GM13977 (cell line): Measurements from ENCODE around the gene CST3.

Experiments used
- DNase-seq: peaks from one replicate; pipeline ENCODE4 v3.0.0; 2012; ENCODE audit warnings: low spot score
- in situ Hi-C: fragments of 300-500 bp; cut with MboI; formaldehyde crosslinking; loops from one replicate; pipeline ENCODE4 v1.12.0; 2022; ENCODE audit warnings: low sequenced_read_pairs, low pct_unique_long_range_greater_than_20kb, mixed read lengths, inconsistent platforms; ENCODE audit not compliant: unreplicated experiment
- TF ChIP-seq, protein P1 (sequence below): IDR thresholded peaks from 2 replicates; pipeline ENCODE4 v1.5.1; 2012; ENCODE audit warnings: mild to moderate bottlenecking, control low read depth; ENCODE audit not compliant: insufficient read depth; ENCODE audit errors: extremely low read depth, missing control alignments

The CST3 gene

DNA sequence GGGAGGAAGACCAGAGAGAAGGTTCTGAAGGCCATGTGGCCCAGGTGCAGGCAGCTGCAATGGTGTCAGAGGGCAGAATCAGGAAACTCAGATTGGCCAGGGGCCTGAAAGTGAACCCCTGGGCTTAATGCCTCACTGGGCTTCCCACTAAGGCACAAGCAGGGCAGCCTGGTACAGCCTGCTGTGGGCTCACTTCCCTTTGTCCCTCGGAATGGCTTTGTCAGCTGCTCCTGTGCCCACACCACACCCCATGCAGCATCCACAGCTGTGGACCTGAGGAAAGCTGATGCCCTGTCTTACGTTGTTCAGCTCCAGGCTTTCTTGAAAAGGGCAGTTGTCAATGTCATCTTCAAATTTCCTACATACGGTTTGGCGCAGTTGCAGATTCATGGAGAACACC is 34.4 kb downstream of the CST3 start:
- TF ChIP-seq, protein P1, sequence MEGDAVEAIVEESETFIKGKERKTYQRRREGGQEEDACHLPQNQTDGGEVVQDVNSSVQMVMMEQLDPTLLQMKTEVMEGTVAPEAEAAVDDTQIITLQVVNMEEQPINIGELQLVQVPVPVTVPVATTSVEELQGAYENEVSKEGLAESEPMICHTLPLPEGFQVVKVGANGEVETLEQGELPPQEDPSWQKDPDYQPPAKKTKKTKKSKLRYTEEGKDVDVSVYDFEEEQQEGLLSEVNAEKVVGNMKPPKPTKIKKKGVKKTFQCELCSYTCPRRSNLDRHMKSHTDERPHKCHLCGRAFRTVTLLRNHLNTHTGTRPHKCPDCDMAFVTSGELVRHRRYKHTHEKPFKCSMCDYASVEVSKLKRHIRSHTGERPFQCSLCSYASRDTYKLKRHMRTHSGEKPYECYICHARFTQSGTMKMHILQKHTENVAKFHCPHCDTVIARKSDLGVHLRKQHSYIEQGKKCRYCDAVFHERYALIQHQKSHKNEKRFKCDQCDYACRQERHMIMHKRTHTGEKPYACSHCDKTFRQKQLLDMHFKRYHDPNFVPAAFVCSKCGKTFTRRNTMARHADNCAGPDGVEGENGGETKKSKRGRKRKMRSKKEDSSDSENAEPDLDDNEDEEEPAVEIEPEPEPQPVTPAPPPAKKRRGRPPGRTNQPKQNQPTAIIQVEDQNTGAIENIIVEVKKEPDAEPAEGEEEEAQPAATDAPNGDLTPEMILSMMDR, result no peak
- no peak for DNase-seq
- in situ Hi-C loops, result loop anchor here (10.0 kb wide), 1 partner anchor 159 kb away; no protein-coding TSS in a partner anchor

DNA sequence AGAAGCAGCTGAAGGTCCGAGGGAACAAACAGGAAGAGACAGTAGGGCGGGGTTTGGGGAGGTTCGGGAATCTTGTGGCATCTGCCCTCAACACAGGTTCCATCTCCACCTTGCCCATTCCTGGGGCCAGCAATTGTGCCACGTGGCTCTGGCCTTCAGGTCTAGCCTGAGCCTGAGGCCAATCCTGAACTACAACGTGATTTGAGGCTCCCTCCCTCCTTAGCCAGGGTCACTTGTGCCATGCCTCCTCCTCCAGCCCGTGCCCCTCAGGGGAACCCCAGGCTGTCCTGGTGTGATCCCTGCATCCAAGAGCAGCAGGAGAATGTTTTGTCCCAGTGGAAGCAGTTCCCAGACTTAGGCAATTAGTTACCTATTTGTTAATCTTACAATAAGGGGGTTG is 35.1 kb downstream of the CST3 start:
- in situ Hi-C loops, result loop anchor here (10.0 kb wide), 1 partner anchor 158 kb away; no protein-coding TSS in a partner anchor
- DNase-seq, result no peak
- TF ChIP-seq, protein P1, result no peak

DNA sequence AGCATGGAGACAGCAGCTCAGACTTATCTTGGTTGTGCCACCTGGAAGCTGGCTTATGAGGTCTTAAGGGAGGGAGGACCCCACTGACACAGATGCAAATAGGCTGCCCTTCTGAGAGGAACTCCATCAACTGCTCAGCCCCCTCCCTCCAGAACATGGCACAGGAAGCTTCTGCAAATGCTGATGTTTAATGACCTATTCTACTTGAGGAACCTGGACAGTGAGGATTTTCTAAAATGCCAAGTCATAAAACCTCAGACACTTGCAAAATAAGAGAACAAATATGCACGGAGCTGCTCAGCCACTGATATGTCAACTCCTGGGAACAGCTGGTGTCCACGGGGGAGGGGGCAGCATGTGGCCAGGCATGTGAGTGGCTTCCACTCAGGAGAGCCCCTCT is 35.5 kb downstream of the CST3 start:
- DNase-seq, result no peak

DNA sequence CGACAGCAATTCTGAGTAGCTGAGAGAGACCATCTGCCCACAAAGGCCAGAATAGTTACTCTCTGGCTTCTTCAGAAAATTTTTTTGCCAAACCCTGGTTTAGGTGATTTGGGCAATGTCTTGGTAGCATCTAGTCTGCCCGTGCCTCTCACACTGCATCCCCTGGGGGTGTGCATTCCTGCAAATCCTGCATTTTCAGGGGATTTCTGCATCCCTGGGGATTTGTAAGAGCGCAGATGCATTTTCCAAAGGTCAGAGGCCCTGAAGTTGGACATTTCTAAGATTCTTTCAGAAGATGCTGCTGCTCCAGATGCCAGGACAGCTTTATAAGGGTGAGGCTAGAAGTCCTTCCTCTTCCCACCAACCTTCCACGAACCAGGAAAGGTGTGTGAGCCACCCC is 36.0 kb downstream of the CST3 start:
- in situ Hi-C loops, result loop anchor here (10.0 kb wide), 1 partner anchor 157 kb away; no protein-coding TSS in a partner anchor
- DNase-seq, result no peak
- TF ChIP-seq, protein P1, result no peak

More for the DNA sequence above, 35.5 kb downstream of the CST3 start:
- TF ChIP-seq, protein P1, result no peak
- in situ Hi-C loops, result loop anchor here (10.0 kb wide), 1 partner anchor 157 kb away; no protein-coding TSS in a partner anchor

DNA sequence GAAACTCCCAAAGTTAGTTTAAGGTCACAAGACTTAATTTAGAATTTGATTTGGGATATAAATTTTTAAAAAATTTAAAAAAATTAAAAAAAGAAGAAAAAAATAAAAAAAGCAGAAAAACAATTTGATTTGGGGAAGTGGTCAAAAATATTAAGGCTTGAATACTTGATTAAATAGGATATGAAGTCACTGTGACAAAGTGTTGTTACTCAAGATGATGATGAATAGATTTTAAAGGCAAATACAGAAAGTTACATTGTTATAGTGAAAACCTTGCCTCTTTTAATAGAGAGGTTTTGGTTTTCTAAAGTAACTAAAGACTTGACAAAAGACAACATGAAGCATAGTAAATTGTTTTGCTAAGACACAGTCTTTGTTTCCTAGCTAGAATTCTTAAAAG is 39.3 kb downstream of the CST3 start:
- in situ Hi-C loops, result no loop called here
- TF ChIP-seq, protein P1, result no peak
- no peak for DNase-seq

GRCh38 chr20:23596579-23597250 is 41.0 kb downstream of the CST3 start:
- DNase-seq, result no peak
- TF ChIP-seq, protein P1, result no peak
- in situ Hi-C loops, result no loop called here
